ENCODE measurements around the gene P3H3.

The P3H3 gene

GRCh38 chr12:6826734-6827436, 1.3 kb upstream of the P3H3 start:
- no peak for DNase-seq

- peak; percentile 58 for DNase-seq
Measured at GRCh38 chr12:6827437-6827911, 733 bp upstream of the P3H3 start.

DNA sequence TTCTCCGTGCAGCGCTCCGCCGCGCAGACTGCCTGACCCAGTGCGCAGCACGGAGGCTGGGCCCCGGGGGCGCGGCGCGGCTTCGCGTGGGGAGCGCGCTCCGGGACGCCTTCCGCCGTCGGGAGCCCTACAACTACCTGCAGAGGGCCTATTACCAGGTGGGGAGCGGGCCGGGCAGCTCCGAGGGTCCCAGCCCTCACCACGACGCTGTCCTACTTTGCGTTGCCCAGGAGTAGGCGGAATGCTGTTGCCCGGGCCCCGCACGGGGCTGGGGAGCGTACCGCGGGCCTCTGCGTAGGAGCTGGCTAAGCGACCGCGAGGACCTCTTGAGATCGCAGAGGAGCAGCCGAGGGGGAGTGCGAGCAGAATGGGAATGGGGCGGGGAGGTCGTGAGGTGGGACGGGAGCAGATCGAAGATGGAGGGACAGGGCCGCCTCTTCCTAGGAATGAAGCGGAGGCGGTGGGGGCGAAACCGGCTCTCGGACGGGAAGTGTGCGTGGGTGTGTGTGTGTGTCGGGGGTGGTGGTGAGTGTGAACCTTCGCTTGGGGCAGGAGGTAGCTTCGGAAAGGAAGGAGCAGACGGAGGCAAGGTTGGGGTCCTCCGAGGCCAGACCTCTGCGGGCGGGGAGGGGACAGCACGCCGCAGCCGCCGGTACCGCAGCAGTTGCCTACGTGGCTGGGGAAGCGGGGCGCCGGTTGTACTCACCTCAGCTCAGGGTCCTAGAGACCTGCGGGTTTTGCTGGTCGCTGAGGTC, 751 bp downstream of the P3H3 start:
- DNase-seq = no peak

DNA sequence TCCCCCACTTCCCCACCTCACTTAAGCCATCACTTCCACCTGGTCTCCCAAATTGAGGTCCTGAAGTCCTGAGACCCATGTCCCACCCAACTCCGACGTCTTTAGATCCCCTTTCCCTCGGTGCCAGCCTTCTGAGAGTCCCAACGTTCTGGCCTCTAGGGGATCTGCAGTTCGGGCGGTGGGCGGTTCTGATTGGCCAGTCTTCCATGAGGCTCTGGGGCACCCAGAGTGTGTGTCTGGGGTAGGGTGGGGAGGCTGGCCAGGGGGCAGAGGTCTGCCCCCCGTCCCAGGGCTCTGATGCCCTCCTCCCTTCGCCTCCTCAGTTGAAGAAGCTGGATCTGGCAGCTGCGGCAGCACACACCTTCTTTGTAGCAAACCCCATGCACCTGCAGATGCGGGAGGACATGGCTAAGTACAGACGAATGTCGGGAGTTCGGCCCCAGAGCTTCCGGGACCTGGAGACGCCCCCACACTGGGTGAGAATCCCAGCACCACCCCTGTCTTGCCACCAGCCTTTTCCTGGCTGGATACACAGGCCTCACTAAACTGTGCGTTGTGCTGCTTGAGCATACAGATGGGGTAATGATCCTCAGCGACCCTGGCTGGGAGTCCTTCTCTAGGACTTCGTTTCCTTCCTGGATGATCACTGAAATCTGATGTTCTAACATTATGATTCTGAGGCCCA, 1.5 kb downstream of the P3H3 start:
- DNase-seq = no peak

DNA sequence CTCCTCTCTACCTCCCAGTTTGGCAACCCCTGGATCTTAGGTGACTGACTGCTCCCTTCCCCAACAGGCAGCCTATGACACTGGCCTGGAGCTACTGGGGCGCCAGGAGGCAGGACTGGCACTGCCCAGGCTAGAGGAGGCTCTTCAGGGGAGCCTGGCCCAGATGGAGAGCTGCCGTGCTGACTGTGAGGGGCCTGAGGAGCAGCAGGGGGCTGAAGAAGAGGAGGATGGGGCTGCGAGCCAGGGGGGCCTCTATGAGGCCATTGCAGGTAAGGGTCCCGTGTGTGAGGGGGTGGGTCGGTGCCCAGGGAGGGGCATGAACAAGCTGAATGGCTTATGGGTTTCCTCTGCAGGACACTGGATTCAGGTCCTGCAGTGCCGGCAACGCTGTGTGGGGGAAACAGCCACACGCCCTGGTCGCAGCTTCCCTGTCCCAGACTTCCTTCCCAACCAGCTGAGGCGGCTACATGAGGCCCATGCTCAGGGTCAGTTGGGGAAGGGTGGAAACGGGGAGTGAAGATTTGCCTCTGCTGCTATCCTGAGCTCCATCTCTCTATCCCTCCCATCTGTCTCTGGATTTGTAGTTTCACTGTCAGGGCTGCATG, 2.2 kb downstream of the P3H3 start:
- DNase-seq = no peak

DNA sequence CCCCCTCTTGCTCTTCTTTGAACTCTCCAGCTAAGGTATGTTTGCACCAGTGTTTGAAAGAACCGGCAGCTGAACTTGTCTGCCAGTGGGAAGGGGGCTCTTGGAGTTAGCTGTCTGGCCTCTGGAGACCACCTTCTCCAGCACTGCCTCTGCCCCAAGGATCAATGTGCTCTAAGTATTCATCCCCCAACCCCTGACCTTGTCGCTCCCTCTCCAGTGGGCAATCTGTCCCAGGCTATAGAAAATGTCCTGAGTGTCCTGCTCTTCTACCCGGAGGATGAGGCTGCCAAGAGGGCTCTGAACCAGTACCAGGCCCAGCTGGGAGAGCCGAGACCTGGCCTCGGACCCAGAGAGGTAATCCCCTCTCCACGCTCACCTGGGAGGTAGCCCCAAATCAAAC, 2.8 kb downstream of the P3H3 start:
- DNase-seq = no peak

GRCh38 chr12:6831450-6831995, 3.3 kb downstream of the P3H3 start:
- DNase-seq = no peak

DNA sequence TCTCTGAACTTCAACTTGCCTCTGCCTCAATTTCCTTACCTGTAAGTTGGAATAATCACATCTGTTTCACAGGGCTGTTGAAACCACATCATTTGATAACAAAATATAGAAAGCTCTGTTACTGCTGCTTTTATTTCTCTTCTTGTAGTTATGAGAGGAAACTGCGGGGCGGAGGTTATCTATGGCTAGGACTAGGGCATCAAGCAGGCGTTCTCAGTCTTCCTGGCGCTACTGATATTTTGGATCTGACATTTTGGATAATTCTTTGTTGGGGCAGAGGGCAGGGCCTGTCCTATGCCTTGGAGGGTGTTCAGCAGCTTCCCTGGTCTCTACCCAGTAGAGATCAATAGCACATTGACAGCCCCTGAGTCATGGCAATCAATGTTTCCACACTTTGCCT, 3.9 kb downstream of the P3H3 start:
- no peak for DNase-seq

- DNase-seq = no peak
Measured at GRCh38 chr12:6833189-6833890, 5.1 kb downstream of the P3H3 start.

GRCh38 chr12:6834254-6834653, 6.0 kb downstream of the P3H3 start:
- DNase-seq = no peak

DNA sequence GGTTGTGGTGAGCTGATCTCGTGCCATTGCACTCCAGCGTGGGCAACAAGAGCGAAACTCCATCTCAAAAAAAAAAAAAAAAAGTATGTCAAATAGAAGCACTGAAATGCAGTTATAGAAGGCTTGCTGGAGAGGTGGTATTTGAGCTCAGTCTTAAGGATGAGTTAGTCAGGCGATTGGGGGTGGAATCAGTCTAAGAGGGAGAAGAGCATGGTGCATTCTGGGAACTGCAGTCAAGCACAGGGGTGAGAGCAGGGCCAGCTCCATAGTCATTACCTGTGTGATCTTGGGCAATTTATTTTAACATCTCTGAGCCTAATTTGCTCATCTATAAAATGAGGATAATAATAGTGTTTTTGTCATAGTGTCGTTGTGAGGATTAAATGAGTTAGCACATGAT, 6.7 kb downstream of the P3H3 start:
- DNase-seq = no peak

DNA sequence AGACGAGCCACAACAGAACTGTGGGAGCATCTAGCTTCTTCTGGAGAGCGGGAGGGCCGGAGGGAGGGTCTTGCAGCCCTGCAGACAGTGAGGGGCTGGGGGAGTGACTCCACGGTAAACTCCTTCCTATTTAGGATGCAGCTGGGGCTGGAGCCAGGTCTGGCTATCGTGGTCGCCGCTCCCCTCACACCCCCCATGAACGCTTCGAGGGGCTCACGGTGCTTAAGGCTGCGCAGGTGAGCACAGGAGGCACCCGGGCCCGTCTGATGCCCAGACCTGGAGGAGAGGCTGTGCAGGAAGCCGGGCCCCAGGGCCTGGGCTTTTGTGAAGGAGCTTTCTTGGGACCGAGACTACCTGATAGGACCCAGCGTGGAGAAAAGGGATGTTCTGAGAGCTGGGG, 8.6 kb downstream of the P3H3 start:
- no peak for DNase-seq

GRCh38 chr12:6837370-6838060, 9.3 kb downstream of the P3H3 start:
- DNase-seq = no peak

GRCh38 chr12:6838854-6839253, 10.6 kb downstream of the P3H3 start:
- DNase-seq = no peak

- DNase-seq = no peak
Measured at GRCh38 chr12:6839482-6840201, 11.4 kb downstream of the P3H3 start.

GRCh38 chr12:6840330-6840729, 12.1 kb downstream of the P3H3 start:
- no peak for DNase-seq

- no peak for DNase-seq
Measured at GRCh38 chr12:6840761-6841515, 12.7 kb downstream of the P3H3 start, which contains the start of gene GNB3. TSS of gene GNB3 (plus strand) at chr12:6840925. CDS start at chr12:6841288, 363 bp downstream.

GRCh38 chr12:6842075-6842474, 13.9 kb downstream of the P3H3 start:
- no peak for DNase-seq

DNA sequence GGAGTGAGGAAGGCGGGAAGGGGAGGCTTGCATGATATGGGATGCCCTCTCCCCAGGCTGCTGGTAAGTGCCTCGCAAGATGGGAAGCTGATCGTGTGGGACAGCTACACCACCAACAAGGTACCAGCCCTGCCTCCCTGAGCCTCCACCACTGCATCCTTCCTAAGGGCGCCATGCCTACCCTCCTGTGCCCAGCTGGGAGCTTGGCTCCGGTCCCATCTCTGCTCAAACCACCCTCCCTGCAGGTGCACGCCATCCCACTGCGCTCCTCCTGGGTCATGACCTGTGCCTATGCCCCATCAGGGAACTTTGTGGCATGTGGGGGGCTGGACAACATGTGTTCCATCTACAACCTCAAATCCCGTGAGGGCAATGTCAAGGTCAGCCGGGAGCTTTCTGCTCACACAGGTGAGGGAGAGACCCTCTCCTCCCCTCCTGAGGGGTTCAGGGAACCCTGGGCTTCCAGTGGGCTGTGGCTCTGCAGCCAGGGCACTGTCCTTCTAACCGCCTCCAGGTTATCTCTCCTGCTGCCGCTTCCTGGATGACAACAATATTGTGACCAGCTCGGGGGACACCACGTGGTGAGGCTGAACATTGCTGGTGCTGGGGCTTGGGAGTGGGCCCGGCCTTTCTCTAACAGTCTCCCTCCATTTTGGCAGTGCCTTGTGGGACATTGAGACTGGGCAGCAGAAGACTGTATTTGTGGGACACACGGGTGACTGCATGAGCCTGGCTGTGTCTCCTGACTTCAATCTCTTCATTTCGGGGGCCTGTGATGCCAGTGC, 15.1 kb downstream of the P3H3 start:
- DNase-seq = no peak

All from NCI-H1092 (cell line).